Cardiac muscle cell (in vitro differentiated cells and primary cell): Measurements from ENCODE around the gene MIS18BP1. TPM values are rescaled to one million over a fixed set of nuclear protein-coding genes. Genes with fewer than 3 reads are reported as not detected.

Experiments
- DNase-seq, 2 donors: peaks; one replicate each; pipeline versions ENCODE4 v3.0.0 to v3.0.0-alpha.2; 2010 to 2017; ENCODE audit warnings: low read depth in 1 of 2, low spot score in 1 of 2
- H3K27ac ChIP-seq: fragments of 200-600 bp; sonication (generic); 2 replicates; pipeline ENCODE4 v1.5.1; 2016
- H3K27me3 ChIP-seq: fragments of 200-600 bp; sonication (generic); 2 replicates; pipeline ENCODE4 v1.6.0; 2016; ENCODE audit warnings: control low read depth
- H3K36me3 ChIP-seq: fragments of 200-600 bp; sonication (generic); 2 replicates; pipeline ENCODE4 v1.5.1; 2016; ENCODE audit warnings: control low read depth
- H3K4me1 ChIP-seq: fragments of 200-600 bp; sonication (generic); 2 replicates; pipeline ENCODE4 v1.8.1; 2017; ENCODE audit warnings: low read depth, mild to moderate bottlenecking, mixed run types
- H3K4me3 ChIP-seq: fragments of 200-600 bp; sonication (generic); 2 replicates; pipeline ENCODE4 v1.5.1; 2016; ENCODE audit warnings: mild to moderate bottlenecking
- H3K9me3 ChIP-seq: fragments of 200-600 bp; sonication (generic); 2 replicates; pipeline ENCODE4 v1.5.1; 2017; ENCODE audit warnings: low read depth, mild to moderate bottlenecking, control low read depth
- CTCF ChIP-seq: IDR thresholded peaks from 2 replicates; pipeline ENCODE4 v1.5.1; 2012; ENCODE audit warnings: low read depth, mild to moderate bottlenecking, low read length
- polyA plus RNA-seq: library from polyadenylated mRNA; unstranded; fragments of >200 nt; fragmentation: Nextera tagmentation; extraction: Ambion mirVana; gene quantifications from 2 replicates; pipeline ENCODE4 v1.2.1, GENCODE V29; 2016
- total RNA-seq: library from RNA; depleted of rRNA; stranded (reverse); fragments of >200 nt; gene quantifications from 2 replicates; pipeline ENCODE4 v1.2.3, GENCODE V29; 2016

MIS18BP1 gene
- total and polyA plus RNA-seq, 2 experiments from 2014 or later: 11.8 to 34.8 TPM

- no peak for DNase-seq
- Histone ChIP-seq H3K27me3 (no peaks in the 10 kb centered on the region), H3K27ac (no peak overlapping the region), H3K4me3 (no peak overlapping the region), H3K9me3 (no peaks in the 10 kb centered on the region), H3K36me3 (peaks cover 3% of the 10 kb centered on the region), H3K4me1 (peaks cover 8% of the 10 kb centered on the region)
- no peak for TF ChIP-seq CTCF
These were observed 40.8 kb downstream of the MIS18BP1 start for GRCh38 chr14:45212231-45212630.

DNA sequence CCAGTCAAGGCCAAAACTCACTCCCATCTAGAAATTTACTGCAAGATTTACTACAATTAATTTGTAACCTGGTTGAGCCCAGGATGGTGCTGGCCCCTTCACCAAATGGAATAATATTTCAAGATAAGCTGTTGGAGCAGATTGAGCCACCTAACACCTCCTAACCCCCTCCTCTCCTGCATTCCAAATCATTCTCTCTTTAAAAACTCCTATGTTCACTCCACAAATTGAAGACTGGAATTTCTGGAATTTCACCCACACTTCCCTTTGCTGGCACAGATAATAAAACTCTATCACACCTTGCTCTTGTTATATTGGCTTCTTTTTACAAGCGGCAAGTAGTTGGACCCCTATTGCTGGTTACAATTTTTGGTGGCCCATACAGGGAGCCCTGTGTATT lies 41.7 kb downstream of the MIS18BP1 start:
- DNase-seq: peak in 1 of 2 donors; percentile 4
- H3K4me1 ChIP-seq: peaks cover 4% of the 10 kb centered on the region
- no peaks in the 10 kb centered on the region for H3K9me3 ChIP-seq
- peak overlapping the region; percentile 16 for H3K27ac ChIP-seq
- no peaks in the 10 kb centered on the region for H3K27me3 ChIP-seq
- H3K4me3 ChIP-seq: no peak overlapping the region
- peaks cover 5% of the 10 kb centered on the region for H3K36me3 ChIP-seq
- no peak for TF ChIP-seq CTCF

- Histone ChIP-seq H3K27me3 (no peaks in the 10 kb centered on the region), H3K4me3 (no peak overlapping the region), H3K4me1 (peaks cover 4% of the 10 kb centered on the region), H3K36me3 (peaks cover 5% of the 10 kb centered on the region), H3K27ac (no peak overlapping the region), H3K9me3 (no peaks in the 10 kb centered on the region)
- TF ChIP-seq CTCF: no peak
- DNase-seq: no peak
These were observed 42.8 kb downstream of the MIS18BP1 start for GRCh38 chr14:45210159-45210558.

DNA sequence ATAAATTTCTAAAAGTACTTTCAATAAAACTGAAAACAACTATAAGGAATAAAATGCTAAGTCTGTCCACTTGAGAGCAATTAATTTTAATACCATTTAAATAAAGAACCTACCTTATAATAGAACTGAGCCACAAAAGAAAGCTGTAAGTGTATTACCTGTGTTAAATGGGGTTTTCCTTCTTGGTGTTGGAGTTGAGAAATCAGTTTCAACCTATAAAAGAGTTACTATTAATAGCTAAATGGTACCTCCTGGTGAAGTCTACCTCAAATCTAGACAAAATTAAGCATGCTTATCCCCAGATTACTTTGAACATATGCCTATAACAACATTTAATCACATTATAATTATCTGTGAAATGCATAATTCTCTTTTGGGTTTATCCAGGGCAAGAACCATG lies 48.8 kb downstream of the MIS18BP1 start:
- H3K4me1 ChIP-seq: no peaks in the 10 kb centered on the region
- H3K27ac ChIP-seq: peak overlapping the region; percentile 12
- peaks cover 21% of the 10 kb centered on the region for H3K36me3 ChIP-seq
- no peak for DNase-seq
- H3K9me3 ChIP-seq: no peaks in the 10 kb centered on the region
- no peak overlapping the region for H3K4me3 ChIP-seq
- no peak for TF ChIP-seq CTCF
- H3K27me3 ChIP-seq: no peaks in the 10 kb centered on the region

DNA sequence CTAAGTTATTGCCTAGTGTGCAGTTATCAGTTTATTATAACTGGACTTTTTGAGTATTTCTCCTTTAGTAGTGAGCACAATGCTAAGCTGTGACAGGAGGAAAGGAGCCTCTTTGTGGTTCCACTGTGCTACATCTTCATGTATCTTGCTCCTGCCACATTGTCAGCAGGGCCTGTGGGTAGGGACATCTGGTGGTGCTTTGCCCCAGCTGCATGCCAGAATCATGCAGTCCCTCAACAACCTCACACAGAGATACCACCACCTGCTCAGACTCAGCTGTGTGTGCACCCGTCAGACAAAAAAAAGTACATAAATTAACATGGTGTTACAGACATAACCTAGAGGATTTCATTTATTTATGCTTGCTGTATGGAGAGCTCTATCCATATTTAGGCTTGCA lies 51.1 kb downstream of the MIS18BP1 start:
- peak; percentile 26 to 29 for DNase-seq
- TF ChIP-seq CTCF: no peak
- peaks cover 16% of the 10 kb centered on the region for H3K36me3 ChIP-seq
- no peaks in the 10 kb centered on the region for H3K9me3 ChIP-seq
- no peaks in the 10 kb centered on the region for H3K4me1 ChIP-seq
- no peak overlapping the region for H3K4me3 ChIP-seq
- H3K27ac ChIP-seq: no peak overlapping the region
- H3K27me3 ChIP-seq: no peaks in the 10 kb centered on the region

- Histone ChIP-seq H3K4me1 (no peaks in the 10 kb centered on the region), H3K36me3 (peaks cover 9% of the 10 kb centered on the region), H3K27me3 (no peaks in the 10 kb centered on the region), H3K27ac (peak overlapping the region; percentile 15), H3K9me3 (no peaks in the 10 kb centered on the region), H3K4me3 (no peak overlapping the region)
- no peak for TF ChIP-seq CTCF
- peak in 1 of 2 donors; percentile 30 for DNase-seq
These were observed 53.8 kb downstream of the MIS18BP1 start for GRCh38 chr14:45199230-45199629.
